G401 (cell line): ENCODE results near the gene GTF2IRD2. TPM values are rescaled to one million over a fixed set of nuclear protein-coding genes. Genes with fewer than 3 reads are reported as not detected.

ENCODE experiments used
- total RNA-seq: library from RNA; depleted of rRNA; stranded (reverse); fragments of >200 nt; shearing (Covaris generic); gene quantifications from 2 replicates; pipeline ENCODE4 v1.2.3, GENCODE V29; 2014; rRNA removed

GTF2IRD2 gene
- total RNA-seq, 1 experiment from 2014 or later: 2.0 TPM

Other genes with a start within 250 kb of the GTF2IRD2 start
- gene GTF2I, start 193.9 kb downstream of the GTF2IRD2 start, total RNA-seq: 61.6 and 105 TPM in 2 replicates
- not detected in 2 replicates for gene NCF1, start 77.6 kb downstream of the GTF2IRD2 start, total RNA-seq
- gene CASTOR2, start 113.1 kb upstream of the GTF2IRD2 start, total RNA-seq: 4.0 and 5.0 TPM in 2 replicates
- 132 and 142 TPM in 2 replicates for gene RCC1L, start 222.2 kb upstream of the GTF2IRD2 start, total RNA-seq
- 9.4 and 17.5 TPM in 2 replicates for gene GTF2IRD2B, start 241.0 kb upstream of the GTF2IRD2 start, total RNA-seq